Ovary (tissue), 3 donors: Measurements from ENCODE around the gene CRYZL1.

ENCODE experiments used
- EP300 ChIP-seq: sonication (generic); formaldehyde crosslinking; IDR thresholded peaks from one replicate; pipeline ENCODE4 v1.6.1; 2017; ENCODE audit warnings: antibody characterized with exemption
- POLR2A ChIP-seq: fragments of 450-650 bp; IDR thresholded peaks from one replicate; pipeline ENCODE4 v1.6.1; 2017; ENCODE audit warnings: antibody characterized with exemption, mild to moderate bottlenecking, moderate library complexity
- TF ChIP-seq, protein P1 (sequence below), 3 donors: fragments of 450-650 bp in 2 of 3; fragments of 200-600 bp in 1 of 3; IDR thresholded peaks; one replicate each; pipeline versions ENCODE4 v1.5.1 to v1.8.0; 2016 to 2022; ENCODE audit warnings: antibody characterized with exemption in 3 of 3, mild to moderate bottlenecking in 1 of 3
- donor health status: DM: no; HTN: no; CAD: no.

DNA sequence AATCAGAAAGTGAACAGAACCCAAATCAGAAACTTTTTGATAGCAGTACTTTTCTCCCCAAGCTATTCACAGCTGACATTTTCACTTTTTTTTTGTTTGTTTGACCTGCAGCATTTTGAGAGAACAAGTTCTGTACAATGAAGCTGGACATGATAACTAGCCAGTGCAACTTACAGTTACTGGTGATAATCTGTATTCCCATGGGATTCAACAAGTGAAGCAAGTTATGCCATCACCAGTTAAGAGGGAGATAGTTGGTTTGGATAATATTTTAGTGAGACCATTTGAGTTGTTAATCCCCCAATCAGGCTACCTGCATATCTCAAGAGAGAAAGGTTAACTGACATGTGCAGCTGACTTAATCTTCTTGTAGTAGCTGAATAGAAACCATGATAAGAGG is 80.6 kb downstream of the CRYZL1 start:
- TF ChIP-seq, protein P1, sequence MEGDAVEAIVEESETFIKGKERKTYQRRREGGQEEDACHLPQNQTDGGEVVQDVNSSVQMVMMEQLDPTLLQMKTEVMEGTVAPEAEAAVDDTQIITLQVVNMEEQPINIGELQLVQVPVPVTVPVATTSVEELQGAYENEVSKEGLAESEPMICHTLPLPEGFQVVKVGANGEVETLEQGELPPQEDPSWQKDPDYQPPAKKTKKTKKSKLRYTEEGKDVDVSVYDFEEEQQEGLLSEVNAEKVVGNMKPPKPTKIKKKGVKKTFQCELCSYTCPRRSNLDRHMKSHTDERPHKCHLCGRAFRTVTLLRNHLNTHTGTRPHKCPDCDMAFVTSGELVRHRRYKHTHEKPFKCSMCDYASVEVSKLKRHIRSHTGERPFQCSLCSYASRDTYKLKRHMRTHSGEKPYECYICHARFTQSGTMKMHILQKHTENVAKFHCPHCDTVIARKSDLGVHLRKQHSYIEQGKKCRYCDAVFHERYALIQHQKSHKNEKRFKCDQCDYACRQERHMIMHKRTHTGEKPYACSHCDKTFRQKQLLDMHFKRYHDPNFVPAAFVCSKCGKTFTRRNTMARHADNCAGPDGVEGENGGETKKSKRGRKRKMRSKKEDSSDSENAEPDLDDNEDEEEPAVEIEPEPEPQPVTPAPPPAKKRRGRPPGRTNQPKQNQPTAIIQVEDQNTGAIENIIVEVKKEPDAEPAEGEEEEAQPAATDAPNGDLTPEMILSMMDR (IDR thresholded peaks at IDR 0.05) = no peak
- TF ChIP-seq POLR2A = no peak
- TF ChIP-seq EP300 = no peak
